K562 (cell line): Measurements from ENCODE around the gene GSTO2. TPM values are rescaled to one million over a fixed set of nuclear protein-coding genes. Genes with fewer than 3 reads are reported as not detected.

Experiments used
- CBX8 ChIP-seq: fragments of 200-600 bp; sonication (generic); IDR thresholded peaks from 2 replicates; pipeline ENCODE4 v1.6.1; 2012; ENCODE audit warnings: borderline replicate concordance, mixed run types, low read depth, mild to moderate bottlenecking, moderate library complexity, mixed read lengths, low read length, control low read depth, inconsistent platforms; ENCODE audit not compliant: poor library complexity, severe bottlenecking; ENCODE audit errors: extremely low read depth
- CEBPG ChIP-seq, 3 experiments: fragments of 200-800 bp in 1 of 3; sonication (Bioruptor generic) in 1 of 3; sonication (generic) in 1 of 3; formaldehyde crosslinking in 1 of 3; IDR thresholded peaks in 2 of 3; conservative IDR thresholded peaks in 1 of 3; 2 replicates each; pipeline versions ENCODE4 v1.6.1 to v1.8.0; 2016 to 2022; ENCODE audit warnings: missing compliant biosample characterization in 2 of 3, missing genetic modification characterization in 2 of 3, mild to moderate bottlenecking in 1 of 3, missing genetic modification reagents in 1 of 3
- EGR1 ChIP-seq: fragments of 450-650 bp; conservative IDR thresholded peaks from 2 replicates; pipeline ENCODE4 v1.6.1; 2017; ENCODE audit warnings: mild to moderate bottlenecking
- EP300 ChIP-seq: IDR thresholded peaks from 2 replicates; pipeline ENCODE4 v1.6.1; 2012; ENCODE audit warnings: low read length, improper control_type of control experiment
- HDAC1 ChIP-seq, 2 experiments: fragments of 450-650 bp; IDR thresholded peaks; 2 replicates each; pipeline ENCODE4 v1.6.1; 2016 to 2017; ENCODE audit warnings: inconsistent platforms in 1 of 2, mild to moderate bottlenecking in 1 of 2, moderate library complexity in 1 of 2
- HDGF ChIP-seq: fragments of 450-650 bp; IDR thresholded peaks from 2 replicates; pipeline ENCODE4 v1.6.1; 2016
- JUND ChIP-seq, 2 experiments: IDR thresholded peaks; 2 replicates in 1 of 2; 3 replicates in 1 of 2; pipeline ENCODE4 v1.6.1; 2011; ENCODE audit warnings: borderline replicate concordance in 2 of 2, low read depth in 2 of 2, low read length in 2 of 2, improper control_type of control experiment in 1 of 2, missing biosample characterization in 1 of 2, missing genetic modification characterization in 1 of 2, missing genetic modification reagents in 1 of 2
- MYNN ChIP-seq, 2 experiments: sonication (generic); formaldehyde crosslinking in 1 of 2; IDR thresholded peaks; 2 replicates each; pipeline versions ENCODE4 v1.5.0 to v1.6.1; 2016 to 2020; ENCODE audit warnings: antibody characterized with exemption in 1 of 2, missing genetic modification reagents in 1 of 2
- NR2C1 ChIP-seq, 2 experiments: fragments of 450-650 bp; IDR thresholded peaks; 2 replicates each; pipeline ENCODE4 v1.6.1; 2017; ENCODE audit warnings: mild to moderate bottlenecking in 2 of 2, antibody characterized with exemption in 1 of 2, inconsistent platforms in 1 of 2, missing compliant biosample characterization in 1 of 2, missing genetic modification characterization in 1 of 2
- PKNOX1 ChIP-seq: fragments of 450-650 bp; IDR thresholded peaks from 2 replicates; pipeline ENCODE4 v1.6.1; 2016
- PML ChIP-seq: IDR thresholded peaks from 2 replicates; pipeline ENCODE4 v1.6.1; 2012; ENCODE audit warnings: low read length, inconsistent platforms
- SMARCE1 ChIP-seq: fragments of 450-650 bp; IDR thresholded peaks from 2 replicates; pipeline ENCODE4 v1.7.1; 2016; ENCODE audit warnings: mild to moderate bottlenecking
- TCF3 ChIP-seq: sonication (generic); formaldehyde crosslinking; IDR thresholded peaks from 2 replicates; pipeline ENCODE4 v1.4.0; 2020; ENCODE audit warnings: mild to moderate bottlenecking, missing genetic modification reagents
- TOE1 ChIP-seq, 2 experiments: fragments of 450-650 bp in 1 of 2; sonication (generic) in 1 of 2; formaldehyde crosslinking in 1 of 2; IDR thresholded peaks; 2 replicates each; pipeline versions ENCODE4 v1.7.1 to v1.8.0; 2016 to 2022; ENCODE audit warnings: borderline replicate concordance in 2 of 2, mild to moderate bottlenecking in 2 of 2, antibody characterized with exemption in 1 of 2, inconsistent platforms in 1 of 2, low read depth in 1 of 2, missing genetic modification reagents in 1 of 2, moderate library complexity in 1 of 2
- ZFP30 ChIP-seq: fragments of 250-450 bp; sonication (Bioruptor Pico); IDR thresholded peaks from 2 replicates; pipeline ENCODE4 v1.8.0; 2022; ENCODE audit warnings: moderate library complexity, mild to moderate bottlenecking, inconsistent platforms, borderline replicate concordance
- ZNF589 ChIP-seq: fragments of 200-800 bp; sonication (Bioruptor generic); IDR thresholded peaks from 2 replicates; pipeline ENCODE4 v1.6.1; 2016; ENCODE audit warnings: low read depth, missing genetic modification characterization, missing compliant biosample characterization
- polyA plus RNA-seq, 8 experiments: library from polyadenylated mRNA; depleted of rRNA in 4 of 8; stranded (reverse) in 5 of 8; unstranded in 3 of 8; fragments of >200 nt; fragmentation: Nextera tagmentation in 2 of 8; fragmentation: Illumina TruSeq in 1 of 8; extraction: Ambion mirVana in 2 of 8; extraction: Trizol in 1 of 8; gene quantifications; 2 replicates each; pipeline versions ENCODE4 v1.2.1 to v1.2.3, GENCODE V29; 2011 to 2014; ENCODE audit warnings: inconsistent platforms in 1 of 8, missing spikeins in 1 of 8
- total RNA-seq, 7 experiments: library from RNA; depleted of rRNA in 6 of 7; stranded (reverse); fragments of >200 nt in 6 of 7; fragmentation: Illumina TruSeq in 2 of 7; extraction: Trizol in 2 of 7; gene quantifications; 2 replicates each; pipeline versions ENCODE4 v1.2.1 to v1.2.3, GENCODE V29; 2011 to 2021; ENCODE audit warnings: low replicate concordance in 1 of 7
- TF ChIP-seq, protein P1 (sequence below), 2 experiments: fragments of 450-650 bp; IDR thresholded peaks; 2 replicates each; pipeline ENCODE4 v1.6.1; 2016

Gene GSTO2
- total and polyA plus RNA-seq, 9 of the 15 experiments (the other 6 are each of a cell fraction or from before 2014, with no cell fraction given) = 0.18 to 1.8 (median 0.90) TPM

DNA sequence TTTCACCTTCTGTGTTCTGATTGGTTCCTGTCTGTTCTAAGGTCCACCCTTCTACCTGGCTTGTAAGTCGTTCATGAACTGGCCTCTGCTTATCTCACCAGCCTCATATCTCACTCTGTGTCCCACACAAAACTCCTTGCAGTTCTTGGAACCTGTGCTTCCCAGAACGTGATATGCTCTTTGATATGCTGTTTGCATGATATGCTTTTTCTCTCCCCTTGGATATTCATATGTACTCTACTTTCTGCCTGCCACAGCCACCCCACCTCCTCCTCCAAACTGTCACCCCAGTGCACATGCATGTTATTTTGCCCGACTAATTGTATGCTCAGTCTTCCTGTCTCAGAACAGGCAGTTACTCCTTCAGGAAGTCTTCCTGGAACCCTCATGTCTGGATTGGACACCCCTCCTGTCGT lies 71.1 kb downstream of the GSTO2 start (continued):
- TF ChIP-seq PKNOX1 = peak; percentile 57; the same call in 1 of the 2 replicates
- 0 out of 2 replicates have a peak, but pooled peaks have one; percentile 18 for TF ChIP-seq MYNN (IDR thresholded peaks at IDR 0.05)
- no peak for TF ChIP-seq MYNN (CRISPR knock-in tag; IDR thresholded peaks at IDR 0.05)
- TF ChIP-seq ZNF589 = peak; percentile 79
- peak in 1 of 2 experiments; percentile 83; a peak in 2 of 4 replicates for TF ChIP-seq HDAC1 (IDR thresholded peaks at IDR 0.05)
- TF ChIP-seq TOE1 (IDR thresholded peaks at IDR 0.05; ENCODE audit: borderline replicate concordance) = no peak
- TF ChIP-seq TOE1 (CRISPR knock-in tag; IDR thresholded peaks at IDR 0.05; ENCODE audit: borderline replicate concordance, low read depth) = no peak
- no peak for TF ChIP-seq CBX8
- TF ChIP-seq ZFP30 (CRISPR knock-in tag) = no peak
- TF ChIP-seq PML = peak; percentile 51; the same call in 1 of the 2 replicates
- TF ChIP-seq HDGF = 0 out of 2 replicates have a peak, but pooled peaks have one; percentile 54
- peak; percentile 91 for TF ChIP-seq EP300
- TF ChIP-seq TCF3 = peak; percentile 82
- no peak; the same call in 1 of the 2 replicates for TF ChIP-seq EGR1
- TF ChIP-seq SMARCE1 = peak; percentile 80
- TF ChIP-seq CEBPG (CRISPR knock-in tag; IDR thresholded peaks at IDR 0.05) = no peak
- TF ChIP-seq CEBPG (tag; conservative IDR thresholded peaks at IDR 0.05 in 1 of 2, IDR thresholded peaks at IDR 0.05 in 1 of 2) = no peak
- TF ChIP-seq NR2C1 (IDR thresholded peaks at IDR 0.05) = 0 out of 2 replicates have a peak, but pooled peaks have one; percentile 27
- no peak for TF ChIP-seq NR2C1 (tag; IDR thresholded peaks at IDR 0.05)
- peak; percentile 72 for TF ChIP-seq JUND (IDR thresholded peaks at IDR 0.05; ENCODE audit: borderline replicate concordance, low read depth, low read length)
- TF ChIP-seq JUND (tag; IDR thresholded peaks at IDR 0.05; ENCODE audit: borderline replicate concordance, low read depth, low read length) = peak; percentile 32; the same call in 1 of the 3 replicates
- TF ChIP-seq, protein P1, sequence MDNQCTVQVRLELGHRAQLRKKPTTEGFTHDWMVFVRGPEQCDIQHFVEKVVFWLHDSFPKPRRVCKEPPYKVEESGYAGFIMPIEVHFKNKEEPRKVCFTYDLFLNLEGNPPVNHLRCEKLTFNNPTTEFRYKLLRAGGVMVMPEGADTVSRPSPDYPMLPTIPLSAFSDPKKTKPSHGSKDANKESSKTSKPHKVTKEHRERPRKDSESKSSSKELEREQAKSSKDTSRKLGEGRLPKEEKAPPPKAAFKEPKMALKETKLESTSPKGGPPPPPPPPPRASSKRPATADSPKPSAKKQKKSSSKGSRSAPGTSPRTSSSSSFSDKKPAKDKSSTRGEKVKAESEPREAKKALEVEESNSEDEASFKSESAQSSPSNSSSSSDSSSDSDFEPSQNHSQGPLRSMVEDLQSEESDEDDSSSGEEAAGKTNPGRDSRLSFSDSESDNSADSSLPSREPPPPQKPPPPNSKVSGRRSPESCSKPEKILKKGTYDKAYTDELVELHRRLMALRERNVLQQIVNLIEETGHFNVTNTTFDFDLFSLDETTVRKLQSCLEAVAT (IDR thresholded peaks at IDR 0.05) = peak in 1 of 2 experiments; percentile 18; a peak in 1 of 4 replicates
